KOPT-K1 (cell line): Measurements from ENCODE around the gene ACYP2.
"Not testable (repeated sequence)": the region's sequence is repeated elsewhere in the genome, so short reads cannot be mapped to it uniquely, and the experiment has no call there.

Experiments
- H3K27ac ChIP-seq: fragments of 200-600 bp; sonication (generic); 2 replicates; pipeline ENCODE4 v1.5.1; 2016; ENCODE audit warnings: antibody characterized with exemption, mild to moderate bottlenecking, low read depth, low read length; ENCODE audit not compliant: poor library complexity, severe bottlenecking
- H3K36me3 ChIP-seq: fragments of 200-600 bp; sonication (generic); 2 replicates; pipeline ENCODE4 v1.5.1; 2017; ENCODE audit warnings: antibody characterized with exemption, mild to moderate bottlenecking, low read length, moderate library complexity; ENCODE audit not compliant: insufficient read depth
- H3K9me3 ChIP-seq: fragments of 200-600 bp; sonication (generic); 2 replicates; pipeline ENCODE4 v1.5.1; 2017; ENCODE audit warnings: antibody characterized with exemption, low read length, mild to moderate bottlenecking; ENCODE audit not compliant: insufficient read depth, poor library complexity, severe bottlenecking

ACYP2 gene

GRCh38 chr2:54255230-54256090 is 140.0 kb downstream of the ACYP2 start:
- Histone ChIP-seq H3K27ac (no peak overlapping the region), H3K36me3 (no peaks in the 10 kb centered on the region), H3K9me3 (peaks cover 4% of the 10 kb centered on the region)

- Histone ChIP-seq H3K27ac (no peak within 1 kb of the TSS), H3K9me3 (peaks cover 4% of the 10 kb centered on the region), H3K36me3 (no peaks in the 10 kb centered on the region)
Measured at GRCh38 chr2:54256091-54256694, 140.8 kb downstream of the ACYP2 start, which contains the start of gene TSPYL6. TSPYL6 (minus strand) TSS chr2:54256229; CDS start chr2:54256151, 78 bp downstream.

GRCh38 chr2:54258166-54258565 is 142.8 kb downstream of the ACYP2 start:
- H3K36me3 ChIP-seq = no peaks in the 10 kb centered on the region
- H3K9me3 ChIP-seq = peaks cover 4% of the 10 kb centered on the region
- no peak overlapping the region for H3K27ac ChIP-seq

GRCh38 chr2:54259413-54260240 is 144.2 kb downstream of the ACYP2 start:
- Histone ChIP-seq H3K36me3 (no peaks in the 10 kb centered on the region), H3K27ac (no peak overlapping the region), H3K9me3 (peaks cover 4% of the 10 kb centered on the region)

- Histone ChIP-seq H3K27ac (no peak overlapping the region), H3K36me3 (no peaks in the 10 kb centered on the region), H3K9me3 (peaks cover 8% of the 10 kb centered on the region)
Measured at GRCh38 chr2:54260241-54260595, 144.8 kb downstream of the ACYP2 start.

GRCh38 chr2:54261537-54261936 is 146.1 kb downstream of the ACYP2 start:
- Histone ChIP-seq H3K27ac (no peak overlapping the region), H3K9me3 (peaks cover 7% of the 10 kb centered on the region), H3K36me3 (no peaks in the 10 kb centered on the region)

- no peak overlapping the region for H3K27ac ChIP-seq
- H3K36me3 ChIP-seq = no peaks in the 10 kb centered on the region
Measured at GRCh38 chr2:54262015-54262765, 146.8 kb downstream of the ACYP2 start.

GRCh38 chr2:54265081-54265480 is 149.7 kb downstream of the ACYP2 start:
- H3K27ac ChIP-seq, H3K9me3 ChIP-seq, H3K36me3 ChIP-seq: not testable (repeated sequence)

More at GRCh38 chr2:54262015-54262765, 146.8 kb downstream of the ACYP2 start:
- peaks cover 7% of the 10 kb centered on the region for H3K9me3 ChIP-seq

GRCh38 chr2:54267577-54267976 is 152.2 kb downstream of the ACYP2 start:
- H3K36me3 ChIP-seq = no peaks in the 10 kb centered on the region
- H3K27ac ChIP-seq = no peak overlapping the region
- H3K9me3 ChIP-seq = peaks cover 7% of the 10 kb centered on the region

GRCh38 chr2:54271189-54271588 is 155.8 kb downstream of the ACYP2 start:
- no peaks in the 10 kb centered on the region for H3K36me3 ChIP-seq
- H3K27ac ChIP-seq = no peak overlapping the region
- peaks cover 10% of the 10 kb centered on the region for H3K9me3 ChIP-seq

- Histone ChIP-seq H3K36me3 (no peaks in the 10 kb centered on the region), H3K9me3 (peaks cover 10% of the 10 kb centered on the region), H3K27ac (no peak overlapping the region)
Measured at GRCh38 chr2:54271843-54272627, 156.6 kb downstream of the ACYP2 start.

GRCh38 chr2:54274781-54275242 is 159.4 kb downstream of the ACYP2 start:
- Histone ChIP-seq H3K9me3 (peaks cover 10% of the 10 kb centered on the region), H3K27ac (peak overlapping the region; percentile 14), H3K36me3 (no peaks in the 10 kb centered on the region)

GRCh38 chr2:54275541-54275940 is 160.1 kb downstream of the ACYP2 start:
- Histone ChIP-seq H3K36me3 (no peaks in the 10 kb centered on the region), H3K27ac (no peak overlapping the region), H3K9me3 (peaks cover 10% of the 10 kb centered on the region)

GRCh38 chr2:54279385-54279784 is 164.0 kb downstream of the ACYP2 start:
- H3K27ac ChIP-seq = no peak overlapping the region
- H3K9me3 ChIP-seq = peaks cover under 1% of the 10 kb centered on the region
- no peaks in the 10 kb centered on the region for H3K36me3 ChIP-seq
